Right forelimb (tissue), 1 donor: Measurements from ENCODE around the gene ELP1.
"Not testable (repeated sequence)": the region's sequence is repeated elsewhere in the genome, so short reads cannot be mapped to it uniquely, and the experiment has no call there.

Experiments used
- DNase-seq: peaks from one replicate; pipeline ENCODE4 v3.0.0-alpha.2; 2018

Gene ELP1

DNA sequence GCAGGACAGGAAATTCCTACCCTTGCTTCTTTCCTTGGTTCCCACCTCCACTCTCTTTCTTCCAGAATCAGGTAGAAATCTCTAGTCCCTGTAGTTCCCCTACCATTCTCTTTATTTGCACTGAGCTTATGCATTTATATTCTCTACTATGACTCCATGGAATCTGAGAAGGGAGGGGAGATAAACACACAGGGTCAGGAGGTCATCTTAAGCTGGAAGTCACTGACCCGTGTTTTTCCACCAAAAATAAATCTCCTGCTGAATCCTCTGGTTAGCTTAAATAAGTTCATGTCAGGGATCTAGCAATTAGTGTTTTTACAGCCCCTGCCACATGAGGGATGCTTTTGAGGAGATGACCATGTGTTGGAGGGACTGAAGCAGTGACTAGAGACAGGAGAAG is 81.8 kb downstream of the ELP1 start:
- no peak for DNase-seq

DNA sequence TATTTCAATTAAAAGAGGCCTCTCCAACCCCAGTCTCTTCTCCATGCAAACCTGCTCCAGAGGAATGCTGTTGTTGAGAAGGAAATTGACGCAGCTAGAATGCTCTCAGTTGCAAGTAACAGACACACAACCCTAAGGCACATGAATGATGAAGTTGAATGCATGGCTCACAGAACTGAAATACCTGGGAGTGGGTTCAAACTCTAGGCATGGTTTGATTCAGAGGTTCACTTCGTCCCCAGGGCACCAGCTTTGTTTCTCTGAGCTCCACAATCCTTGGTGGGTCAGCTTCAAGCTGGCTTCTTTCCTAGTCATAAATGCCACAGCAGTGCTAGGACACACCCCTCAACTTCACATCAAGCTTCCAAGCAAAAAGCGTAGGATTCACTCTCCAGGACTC is 82.8 kb downstream of the ELP1 start:
- DNase-seq: no peak

DNA sequence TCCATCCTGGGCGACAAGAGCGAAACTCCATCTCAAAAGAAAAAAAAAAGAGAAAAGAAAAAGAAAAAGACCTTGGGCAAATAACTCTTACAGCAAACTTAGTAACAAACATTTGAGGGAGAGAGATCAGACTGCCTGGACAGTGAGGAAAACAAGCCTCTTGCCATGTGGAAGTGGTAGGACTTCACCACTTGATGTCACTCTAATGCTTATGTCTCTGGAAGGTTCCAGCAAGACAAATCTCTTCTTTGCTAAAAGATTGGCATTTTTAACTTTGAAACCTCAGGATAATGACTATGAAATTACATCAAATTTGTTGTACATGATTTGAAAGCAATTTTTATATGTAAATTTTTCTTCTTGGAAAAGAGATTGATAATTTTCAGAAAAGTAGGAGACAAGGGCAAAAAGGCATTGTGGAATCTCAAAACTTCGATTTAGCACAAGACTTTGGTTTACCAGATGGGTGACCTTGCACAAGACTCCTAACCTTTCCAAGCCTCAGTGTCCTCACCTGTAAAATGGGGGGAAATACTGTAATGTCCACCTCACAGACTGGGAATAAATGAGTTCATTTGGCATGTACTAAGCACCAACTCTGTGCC is 83.5 kb downstream of the ELP1 start:
- DNase-seq: no peak

DNA sequence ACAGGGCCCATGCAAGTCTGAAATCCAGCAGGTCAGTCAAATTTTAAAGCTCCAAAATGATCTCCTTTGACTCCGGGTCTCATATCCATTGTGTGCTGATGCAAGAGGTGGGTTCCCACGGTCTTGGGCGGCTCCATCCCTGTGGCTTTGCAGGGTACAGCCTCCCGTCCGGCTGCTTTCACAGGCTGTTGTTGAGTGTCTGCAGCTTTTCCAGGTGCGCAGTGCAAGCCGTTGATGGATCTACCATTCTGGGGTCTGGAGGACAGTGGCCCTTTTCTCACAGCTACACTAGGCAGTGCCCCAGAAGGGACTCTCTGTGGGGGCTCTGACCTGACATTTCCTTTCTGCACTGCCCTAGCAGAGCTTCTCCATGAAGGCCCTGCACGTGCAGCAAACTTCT is 85.6 kb downstream of the ELP1 start:
- not testable (repeated sequence) for DNase-seq

DNA sequence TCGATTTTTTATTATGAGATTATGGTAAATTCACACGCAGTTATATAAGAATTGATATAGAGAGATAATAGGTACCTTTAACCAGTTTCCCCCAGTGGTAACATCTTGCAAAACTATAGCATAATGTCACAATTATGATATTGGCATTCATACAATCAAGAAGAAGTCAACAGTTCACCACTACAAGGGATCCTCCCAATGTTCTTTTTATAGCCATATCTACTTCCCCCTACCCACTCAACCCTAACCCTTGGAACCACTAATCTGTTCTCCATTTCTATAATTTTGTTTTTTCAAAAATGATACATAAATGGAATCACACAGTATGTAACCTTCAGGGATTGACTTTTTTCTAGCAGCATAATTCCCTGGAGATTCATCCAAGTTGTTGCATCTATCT is 88.0 kb downstream of the ELP1 start:
- no peak for DNase-seq

DNA sequence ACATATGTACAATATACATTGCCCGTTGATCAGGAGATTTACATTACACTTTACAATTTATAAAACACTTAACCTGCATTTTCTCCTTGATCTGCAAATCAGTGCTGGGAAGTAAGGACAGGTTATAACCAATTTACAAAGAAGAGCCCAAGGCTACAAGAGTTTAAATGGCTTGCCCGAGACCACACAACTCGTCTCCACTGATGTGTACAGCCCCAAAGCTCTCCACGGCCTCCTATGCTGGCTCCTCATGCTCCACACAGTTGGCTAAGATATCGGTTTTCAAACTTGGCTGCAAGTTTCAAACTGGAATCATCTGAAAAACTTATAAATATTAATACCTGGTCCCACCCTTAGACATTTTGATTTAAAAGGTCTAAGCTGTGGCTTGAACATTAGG is 88.4 kb downstream of the ELP1 start:
- DNase-seq: no peak

DNA sequence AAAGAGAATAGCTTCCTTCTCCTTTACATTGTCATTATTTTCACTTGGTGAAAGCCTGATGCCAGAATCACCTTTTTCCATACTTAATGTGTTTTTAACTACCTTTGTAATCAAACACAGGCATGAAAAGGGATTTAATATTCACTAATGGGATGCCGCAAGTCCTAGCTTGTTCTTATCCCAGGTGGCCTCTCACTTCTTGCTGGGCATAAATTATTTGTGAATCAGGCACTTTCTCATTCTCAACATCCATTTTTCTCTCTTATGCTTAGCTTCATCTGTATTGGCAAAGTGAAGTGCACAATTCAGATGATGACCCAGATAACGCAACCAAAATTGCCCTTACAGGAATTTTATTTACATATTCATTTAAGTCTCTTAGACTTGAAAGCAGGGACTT is 89.1 kb downstream of the ELP1 start:
- DNase-seq: no peak

DNA sequence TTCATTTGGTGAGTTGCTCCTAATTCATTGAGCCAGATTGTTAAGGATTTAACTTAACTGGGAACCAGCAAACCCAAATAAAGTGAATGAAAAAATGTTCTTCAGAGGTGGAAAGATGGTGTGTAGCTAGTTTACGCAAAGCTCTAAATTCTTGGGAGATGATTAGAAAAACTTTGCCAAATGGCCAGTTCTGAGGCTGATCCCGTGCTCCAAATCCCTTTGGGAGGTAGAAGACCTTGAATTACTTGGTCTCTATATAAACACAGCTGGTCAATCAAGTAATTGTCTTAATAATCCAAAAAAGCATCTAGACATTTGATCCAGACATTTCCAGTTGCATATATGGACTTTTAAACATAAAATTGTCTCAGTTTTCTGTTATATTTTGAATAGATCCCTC is 89.5 kb downstream of the ELP1 start:
- DNase-seq: no peak

DNA sequence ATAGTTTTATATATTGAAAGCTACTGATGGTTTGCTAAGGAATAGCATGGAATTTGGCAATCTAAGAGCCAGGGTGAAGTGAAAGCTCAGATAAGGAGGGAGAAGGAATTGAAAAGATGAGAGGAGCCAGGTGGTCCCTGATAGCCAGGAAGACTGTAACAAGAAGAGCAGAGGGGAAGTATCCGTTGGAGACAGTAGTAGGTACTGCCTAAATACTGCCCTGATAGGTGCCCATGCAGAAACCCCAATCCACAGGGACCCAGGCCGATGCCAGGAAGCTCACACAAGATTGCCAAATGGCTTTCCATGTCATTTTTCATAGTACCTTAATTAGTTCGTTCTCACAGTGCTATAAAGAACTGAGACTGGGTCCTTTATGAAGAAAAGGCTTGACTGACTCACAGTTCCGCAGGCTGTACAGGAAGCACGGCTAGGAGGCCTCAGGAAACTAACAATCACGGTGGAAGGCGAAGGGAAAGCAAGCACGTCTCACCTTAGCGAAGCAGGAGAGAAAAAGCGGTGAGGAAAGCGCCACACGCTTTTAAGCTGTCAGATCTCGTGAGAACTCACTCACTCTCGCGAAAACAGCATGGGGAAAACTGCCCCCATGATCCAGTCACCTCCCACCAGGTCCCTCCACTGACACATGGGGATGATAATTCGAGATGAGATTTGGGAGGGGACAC is 91.2 kb downstream of the ELP1 start:
- no peak for DNase-seq

DNA sequence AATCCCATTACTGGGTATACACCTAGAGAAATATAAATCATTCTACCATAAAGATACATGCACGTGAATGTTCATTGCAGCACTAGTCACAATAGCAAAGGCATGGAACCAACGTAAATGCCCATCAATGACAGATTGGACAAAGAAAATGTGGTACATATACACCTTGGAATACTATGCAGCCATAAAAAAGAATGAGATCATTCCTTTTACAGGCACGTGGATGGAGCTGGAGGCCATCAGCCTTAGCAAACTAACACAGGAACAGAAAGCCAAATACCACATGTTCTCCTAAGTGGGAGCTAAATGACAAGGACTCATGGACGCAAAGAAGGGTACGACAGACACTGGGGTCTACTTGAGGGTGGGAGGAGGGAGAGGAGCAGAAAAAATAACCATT is 94.4 kb downstream of the ELP1 start:
- DNase-seq: not testable (repeated sequence)

DNA sequence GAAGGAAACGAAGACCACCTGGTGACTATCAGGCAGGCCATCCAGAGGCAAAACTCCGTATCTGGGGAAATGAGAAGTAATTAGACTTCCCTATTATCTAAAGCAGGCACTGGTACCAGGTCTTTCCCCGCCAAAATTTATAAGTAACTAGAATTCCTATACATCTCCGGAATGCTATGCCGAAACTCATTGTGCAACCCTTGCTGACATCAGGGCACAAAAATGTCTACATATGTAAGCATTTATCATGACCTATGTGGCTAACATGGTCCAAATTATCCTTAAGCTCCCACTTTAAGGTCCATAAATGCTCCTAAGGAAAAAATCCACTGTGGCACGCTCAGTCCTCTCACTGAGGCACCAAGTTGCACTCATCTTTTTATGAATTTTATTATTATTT is 95.9 kb downstream of the ELP1 start:
- DNase-seq: no peak

DNA sequence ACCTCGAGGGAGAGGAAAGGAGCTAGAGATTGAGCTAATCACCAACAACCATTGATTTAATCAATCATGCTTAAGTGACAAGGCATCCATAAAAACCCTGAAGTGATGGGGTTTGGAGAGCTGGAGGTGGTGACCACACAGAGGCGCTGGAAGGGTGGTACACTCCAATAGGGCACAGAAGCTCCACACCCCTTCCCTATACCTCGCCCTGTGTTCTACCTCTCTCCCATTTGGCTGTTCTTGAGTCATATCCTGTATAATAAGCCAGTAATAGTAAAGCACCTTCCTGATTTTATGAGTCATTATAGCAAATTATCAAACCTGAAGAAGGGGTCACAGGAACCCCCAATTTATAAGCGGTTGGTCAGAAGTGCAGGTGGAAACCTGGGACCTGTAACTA is 96.4 kb downstream of the ELP1 start:
- DNase-seq: no peak

DNA sequence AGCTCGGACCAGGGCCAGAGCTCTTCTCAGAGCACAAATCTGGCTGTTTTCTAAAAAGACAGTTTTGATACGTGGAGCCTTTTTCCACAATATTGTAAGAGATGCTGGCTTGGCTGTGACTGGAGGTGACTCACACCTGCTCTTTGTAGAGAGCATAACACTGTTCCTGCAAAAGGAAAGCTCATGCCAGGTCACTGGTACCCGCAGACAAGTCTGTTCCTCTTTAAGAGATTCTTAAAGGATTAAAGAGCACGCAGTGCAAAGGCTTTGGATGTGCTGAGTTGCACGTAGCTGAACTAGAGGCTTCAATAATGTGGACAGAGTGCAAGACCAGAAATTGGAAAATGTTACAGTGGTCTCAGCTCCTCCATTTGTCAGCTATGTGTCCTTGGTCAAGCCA is 97.1 kb downstream of the ELP1 start:
- no peak for DNase-seq

DNA sequence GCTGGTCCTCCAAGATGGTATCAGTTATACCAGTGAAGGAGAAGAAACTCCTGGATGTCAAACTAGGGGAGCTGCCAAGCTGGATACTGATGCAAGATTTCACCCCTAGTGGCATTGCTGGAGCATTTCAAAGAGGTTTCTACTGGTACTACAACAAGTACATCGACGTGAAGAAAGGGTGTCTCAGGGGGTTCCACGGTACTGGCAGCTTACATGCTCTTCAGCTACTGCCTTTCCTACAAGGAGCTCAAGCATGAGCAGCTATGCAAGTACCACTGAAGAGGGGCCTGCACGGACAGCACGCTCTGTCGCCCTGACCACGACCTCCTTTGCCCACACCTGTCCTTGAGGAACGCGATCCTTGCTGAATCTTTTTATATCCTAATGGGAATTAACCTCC is 97.6 kb downstream of the ELP1 start:
- no peak for DNase-seq

DNA sequence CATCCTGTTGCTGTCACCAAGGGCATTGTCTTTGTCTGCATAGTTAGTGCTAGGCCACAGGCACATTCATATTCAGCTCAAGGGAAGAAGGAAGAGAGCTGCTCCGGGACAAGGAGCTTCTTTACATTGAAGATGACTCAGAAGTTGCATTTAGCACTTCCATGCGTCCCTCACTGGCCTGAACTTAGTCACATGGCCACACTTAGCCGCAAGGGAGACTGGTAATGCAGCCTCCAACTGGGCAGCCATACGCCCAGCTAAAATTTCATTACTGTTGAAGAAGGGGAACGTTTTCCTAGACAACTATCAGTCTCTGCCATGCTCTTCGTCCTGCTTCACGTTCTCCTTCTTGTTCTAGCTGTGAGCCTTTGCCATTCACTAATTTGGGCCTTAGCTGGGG is 98.1 kb downstream of the ELP1 start:
- no peak for DNase-seq

DNA sequence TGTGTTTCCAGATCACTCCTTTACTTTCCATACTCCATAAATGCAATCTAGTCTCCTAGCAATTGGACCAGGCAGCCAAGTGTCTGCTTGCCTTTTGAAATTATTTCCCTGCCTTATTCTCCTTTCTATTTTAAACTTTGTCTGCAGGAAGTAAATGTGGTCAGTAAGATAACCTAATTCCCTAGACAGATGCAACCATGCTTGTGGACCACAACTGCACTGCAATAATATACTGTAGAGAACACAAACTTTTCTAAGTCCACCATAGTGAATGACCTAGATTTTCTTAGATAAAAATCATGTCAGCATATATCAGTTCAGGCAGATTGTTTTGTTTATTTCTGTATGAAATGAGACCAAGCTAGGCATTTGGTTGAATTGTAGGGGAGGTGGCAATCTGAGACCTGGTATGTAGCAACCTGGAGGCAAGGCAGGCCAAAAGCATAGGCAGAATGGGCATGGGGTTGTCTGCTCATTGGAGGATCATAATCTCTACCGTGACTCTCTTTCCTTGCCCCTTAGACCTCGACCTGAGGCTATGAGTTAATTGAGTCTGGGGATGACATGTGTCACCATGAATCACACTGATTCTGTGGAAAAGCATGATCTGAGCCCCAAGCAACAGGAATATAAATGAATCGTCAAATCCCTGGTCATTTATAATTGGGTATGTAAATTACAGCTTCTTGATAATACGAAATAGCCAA is 98.8 kb downstream of the ELP1 start:
- no peak for DNase-seq

DNA sequence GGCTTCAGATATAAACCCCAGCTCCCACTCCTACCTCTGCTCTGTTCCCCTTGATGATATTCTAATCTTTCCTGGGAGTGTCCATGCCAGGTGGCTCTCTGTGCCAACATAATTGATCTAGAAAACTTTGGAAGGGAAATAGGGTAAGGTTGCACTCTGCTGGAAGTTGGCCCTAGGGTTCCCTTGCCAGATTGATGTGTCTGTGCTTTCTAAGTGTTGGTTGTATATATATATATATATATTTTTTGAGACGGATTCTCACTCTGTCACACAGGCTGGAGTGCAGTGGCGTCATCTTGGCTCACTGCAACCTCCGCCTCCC is 101.8 kb downstream of the ELP1 start:
- no peak for DNase-seq

DNA sequence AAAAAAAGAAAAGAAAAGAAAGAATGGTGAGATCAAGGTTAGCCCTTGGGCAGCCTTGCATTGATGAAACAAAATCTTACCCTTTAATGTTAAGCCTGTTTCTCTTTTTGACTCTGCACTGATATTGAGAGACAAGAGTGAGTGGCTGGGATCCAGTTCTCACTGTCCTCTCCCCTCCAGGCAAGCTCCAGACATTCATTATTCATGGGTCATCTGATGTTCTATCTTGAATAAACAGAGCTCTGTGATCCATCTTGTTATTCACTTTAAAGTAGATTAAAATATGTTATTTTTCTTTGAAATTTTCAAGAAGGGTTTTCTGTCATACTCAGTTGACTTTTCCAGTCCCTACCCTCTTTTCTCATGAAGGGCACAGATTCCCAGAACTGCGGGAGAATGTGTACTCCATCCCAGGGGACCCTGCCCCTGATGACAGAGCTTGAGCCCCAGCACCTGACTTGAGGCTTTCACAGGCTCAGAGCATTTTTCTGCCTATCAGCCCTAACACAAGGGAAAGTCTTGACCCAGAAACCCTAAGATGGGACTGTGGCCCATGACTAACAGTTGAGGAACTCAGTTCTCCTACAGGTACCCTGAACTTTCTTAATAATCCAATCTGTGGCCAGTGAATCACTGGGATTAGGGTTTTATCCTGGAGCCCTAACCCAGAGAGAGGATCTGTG is 102.3 kb downstream of the ELP1 start:
- DNase-seq: no peak

DNA sequence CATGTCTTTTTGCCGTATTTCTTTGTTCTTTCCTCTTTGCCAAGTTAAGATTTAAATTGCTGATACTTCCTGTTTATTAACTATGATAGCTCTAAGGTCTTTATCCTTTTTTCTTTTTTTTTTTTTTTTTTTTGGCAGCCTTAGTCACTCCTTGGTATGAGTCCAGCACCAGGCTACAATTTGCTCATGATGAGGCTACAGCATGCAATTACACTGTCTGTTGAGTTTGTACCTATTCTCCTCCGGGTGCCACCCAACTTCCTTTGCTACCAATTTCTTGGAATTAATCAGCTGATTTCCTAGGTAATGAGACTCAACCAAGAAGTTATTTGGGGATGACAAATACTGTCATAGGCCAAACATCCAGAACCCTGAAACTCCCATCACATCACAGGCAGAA is 103.7 kb downstream of the ELP1 start:
- DNase-seq: no peak

DNA sequence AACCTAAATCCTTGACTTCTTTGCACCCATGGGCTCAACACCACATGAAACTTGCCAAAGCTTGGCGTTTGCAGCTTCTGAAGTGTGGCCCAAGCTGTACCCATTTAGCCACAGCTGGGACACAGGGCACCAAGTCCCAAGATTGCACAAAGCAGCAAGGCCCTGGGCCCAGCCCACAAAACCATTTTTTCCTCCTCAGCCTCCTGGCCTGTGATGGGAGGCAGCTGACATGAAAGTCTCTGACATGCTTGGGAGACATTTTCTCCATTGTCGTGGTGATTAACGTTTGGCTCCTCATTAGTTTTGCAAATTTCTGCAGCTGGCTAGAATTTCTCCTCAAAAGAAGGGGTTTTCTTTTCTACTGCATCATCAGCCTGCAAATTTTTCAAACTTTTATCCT is 110.1 kb downstream of the ELP1 start:
- DNase-seq: no peak
